MM.1S (cell line): ENCODE results near the gene HMGN1.
"Not testable (repeated sequence)": the region's sequence is repeated elsewhere in the genome, so short reads cannot be mapped to it uniquely, and the experiment has no call there.

Experiments
- CTCF ChIP-seq: fragments of 300-600 bp; sonication (generic); IDR thresholded peaks from 2 replicates; pipeline ENCODE4 v1.5.1; 2016; ENCODE audit warnings: antibody characterized with exemption, low read length, mixed read lengths
- EZH2 ChIP-seq: fragments of 300-600 bp; sonication (generic); optimal IDR thresholded peaks from 2 replicates; pipeline ENCODE3; 2017; ENCODE audit warnings: low read depth, mild to moderate bottlenecking, antibody characterized with exemption, low read length, mixed read lengths
- EZH2phosphoT487 ChIP-seq: fragments of 300-600 bp; sonication (generic); IDR thresholded peaks from 2 replicates; pipeline ENCODE4 v1.6.1; 2018; ENCODE audit warnings: antibody characterized with exemption, low read length

- TF ChIP-seq EZH2phosphoT487, CTCF, EZH2: not testable (repeated sequence)
These were observed 33.2 kb upstream of the HMGN1 start for GRCh38 chr21:39382096-39382495.
